Esophagus mucosa (tissue), 1 donor: ENCODE measurements around the gene GIPC1. TPM values are rescaled to one million over a fixed set of nuclear protein-coding genes. Genes with fewer than 3 reads are reported as not detected.
A peak's percentile ranks its signal among the peaks of the same experiment; 100 is the strongest.
"Not testable (repeated sequence)": the region's sequence is repeated elsewhere in the genome, so short reads cannot be mapped to it uniquely, and the experiment has no call there.

Source experiments
- ATAC-seq: fragments of 200-7000 bp; cut with Tn5 transposase; one replicate; pipeline ENCODE4 v1.9.1; 2020
- total RNA-seq: library from RNA; stranded (reverse); gene quantifications from one replicate; pipeline ENCODE4 v1.2.4, GENCODE V29; 2023
- donor health status: DM: yes; HTN: yes; CAD: no.

The GIPC1 gene
- total RNA-seq, 1 donor from 2014 or later = 254 TPM

DNA sequence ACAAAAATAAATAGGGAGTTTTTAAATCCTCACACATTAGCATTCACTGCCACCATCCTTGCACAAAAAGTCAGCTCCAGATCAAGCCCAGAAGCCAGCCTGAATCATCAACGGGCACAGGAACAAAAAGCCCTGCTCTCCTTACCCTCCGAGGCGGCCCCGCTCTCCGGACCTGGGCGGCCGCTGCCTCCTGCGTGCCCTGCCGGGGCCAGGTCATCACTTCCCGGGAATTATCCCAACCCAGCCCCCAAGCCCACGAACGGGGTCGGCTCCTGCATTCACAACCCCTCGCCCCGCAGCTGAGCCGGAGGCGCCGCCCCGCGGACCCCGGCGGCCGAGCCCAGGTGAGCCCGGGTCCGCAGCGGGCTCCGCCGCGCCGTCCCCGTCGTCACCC lies 21.5 kb upstream of the GIPC1 start:
- no peak for ATAC-seq

DNA sequence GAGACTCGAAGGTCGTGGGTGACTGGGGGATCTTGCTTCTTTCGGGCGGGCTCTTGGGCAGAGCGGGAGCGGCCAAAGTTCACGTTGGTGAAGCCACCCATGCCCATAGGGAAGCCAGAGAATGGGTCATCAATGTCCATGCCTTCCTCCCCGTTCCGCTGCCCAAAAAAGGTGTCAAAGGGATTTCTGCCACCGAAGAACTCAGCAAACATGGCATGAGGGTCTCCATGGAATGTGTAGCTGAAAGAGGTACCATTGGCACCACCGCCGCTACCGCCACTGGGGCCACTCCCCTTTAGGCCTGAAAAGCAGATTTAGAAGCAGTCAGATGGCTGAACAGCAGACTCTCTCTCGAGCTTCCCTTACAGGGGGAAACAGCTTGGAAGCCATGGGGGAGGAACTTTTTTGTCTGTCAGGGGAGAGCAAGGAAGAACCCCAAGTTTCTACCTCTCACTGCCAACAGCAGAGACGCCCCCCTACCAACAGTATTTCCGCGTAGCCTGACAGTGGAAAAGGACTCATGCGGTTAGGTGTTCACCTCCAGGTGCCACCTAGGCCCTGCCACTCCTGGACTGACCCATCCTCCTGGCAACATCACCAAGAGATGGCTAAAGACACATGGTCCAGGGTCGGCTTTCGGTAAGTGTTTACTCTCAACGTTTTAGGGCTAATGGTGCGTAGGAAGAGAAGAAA lies 21.0 kb upstream of the GIPC1 start:
- ATAC-seq = no peak

DNA sequence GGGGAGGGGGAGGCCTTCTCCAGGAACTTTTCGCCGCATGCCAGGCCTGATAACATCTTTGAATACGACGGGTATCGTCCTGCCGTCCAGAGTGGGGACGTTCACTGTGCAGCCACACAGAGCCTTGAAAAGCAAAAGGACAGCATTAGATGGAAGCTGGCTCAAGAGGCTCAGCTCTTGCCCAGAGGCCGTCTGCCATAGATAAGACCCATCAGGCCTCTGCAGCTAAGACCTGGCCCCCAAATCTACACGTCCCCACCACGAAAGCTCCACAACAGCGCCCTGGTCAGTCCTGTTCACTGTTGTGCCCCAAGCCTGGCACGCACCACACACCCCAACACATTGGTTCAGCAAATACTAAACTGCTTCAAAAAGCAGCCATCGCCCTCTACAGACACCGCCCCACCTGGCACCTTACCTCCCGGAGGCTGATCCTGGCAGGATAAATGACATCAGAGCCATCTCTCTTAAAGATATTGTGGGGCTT lies 20.2 kb upstream of the GIPC1 start:
- ATAC-seq = no peak

DNA sequence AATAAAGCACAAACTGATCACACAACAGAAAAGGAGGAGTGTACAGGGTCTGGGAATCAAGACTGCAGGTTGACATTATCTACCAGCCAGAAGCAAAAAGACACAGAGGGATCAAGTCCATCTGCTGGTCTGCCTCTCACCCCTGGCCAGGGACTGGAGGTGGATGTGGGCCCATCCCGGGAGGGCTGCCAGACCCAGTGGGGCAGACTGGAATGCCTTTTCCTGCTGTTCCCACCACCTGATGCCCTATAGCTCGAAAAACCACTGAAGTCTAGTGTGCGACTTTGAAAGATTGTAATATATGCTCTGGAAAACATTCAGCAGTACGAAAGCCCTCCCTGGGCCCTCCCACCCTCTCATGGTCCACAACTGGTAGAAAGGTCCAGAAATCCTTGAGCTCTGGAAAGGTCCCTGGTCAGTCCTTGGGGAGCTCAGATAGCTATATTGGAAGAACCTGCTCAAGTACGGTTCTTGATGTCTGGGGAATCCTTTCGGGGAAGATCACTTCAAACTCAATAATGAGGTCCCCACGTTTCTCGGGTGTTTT lies 19.6 kb upstream of the GIPC1 start:
- ATAC-seq = no peak

DNA sequence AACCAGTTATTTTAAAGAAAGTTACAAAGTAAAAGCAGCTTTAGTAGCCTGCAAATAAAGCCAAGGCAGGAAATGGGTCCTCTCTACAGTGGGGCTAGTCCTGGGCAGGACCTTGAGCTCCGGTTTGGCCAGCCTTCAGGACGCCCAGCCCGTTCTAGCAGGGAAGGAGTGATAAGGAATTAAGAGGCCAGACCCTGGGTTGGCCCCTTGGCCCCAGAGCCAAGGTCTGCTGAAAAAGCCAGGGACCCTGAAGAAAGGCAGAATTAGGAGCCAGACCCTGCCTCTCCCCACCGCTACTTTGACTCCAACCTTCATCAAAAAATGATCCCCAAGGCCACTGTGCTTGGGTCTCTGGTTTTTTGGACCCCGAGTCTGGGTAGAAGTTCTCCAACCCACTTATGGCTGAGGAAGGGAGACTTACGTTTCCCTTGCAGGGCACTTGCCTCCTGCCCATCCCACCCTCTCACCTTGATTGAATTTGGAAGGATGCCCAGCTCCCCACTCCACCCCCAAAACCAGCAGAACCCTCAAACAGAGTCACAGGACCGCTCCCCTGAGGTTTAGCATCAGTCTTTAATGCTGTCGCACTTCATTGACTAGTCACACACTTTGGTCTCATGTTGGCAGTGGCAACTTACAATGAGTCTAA lies 18.4 kb upstream of the GIPC1 start:
- ATAC-seq = no peak

DNA sequence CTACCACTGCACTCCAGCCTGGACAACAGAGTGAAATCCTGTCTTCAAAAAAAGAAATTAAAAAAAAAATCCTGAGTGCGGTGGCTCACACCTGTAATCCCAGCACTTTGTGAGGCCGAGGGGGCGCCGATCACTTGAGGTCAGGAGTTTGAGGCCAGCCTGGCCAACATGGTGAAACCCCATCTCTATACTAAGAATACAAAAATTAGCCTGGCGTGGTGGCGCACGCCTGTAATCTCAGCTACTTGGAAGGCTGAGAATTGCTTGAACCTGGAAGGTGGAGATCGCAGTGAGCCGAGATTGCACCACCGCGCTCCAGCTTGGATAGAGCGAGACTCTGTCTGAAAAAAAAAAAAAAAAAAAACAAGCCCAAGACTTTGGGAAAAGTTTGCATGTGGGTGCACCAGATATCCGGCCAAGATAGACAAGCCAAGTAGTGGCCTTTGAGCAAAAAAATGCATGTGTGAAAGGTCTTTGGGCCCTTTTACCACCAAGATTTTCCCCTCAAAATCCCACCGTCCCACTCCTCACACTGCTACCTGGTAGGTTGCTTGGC lies 16.6 kb upstream of the GIPC1 start:
- no peak for ATAC-seq

DNA sequence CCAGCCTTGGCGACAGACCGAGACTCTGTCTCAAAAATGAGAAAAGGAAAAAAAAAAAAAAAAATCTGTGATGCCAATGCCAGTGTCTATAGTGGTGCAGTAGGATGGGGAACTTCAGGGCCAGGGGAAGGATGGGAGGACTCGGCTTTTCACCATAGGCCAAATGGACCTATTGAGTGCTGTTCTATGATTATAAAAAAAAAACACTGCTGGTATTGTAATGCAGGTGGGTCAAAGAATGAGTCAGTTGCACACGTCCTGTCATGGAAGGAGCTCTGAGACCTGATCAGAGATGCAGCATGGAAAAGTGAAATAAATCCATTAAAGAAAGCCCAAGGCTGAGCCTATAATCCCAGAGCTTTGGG lies 15.3 kb upstream of the GIPC1 start:
- ATAC-seq = peak; percentile 24

DNA sequence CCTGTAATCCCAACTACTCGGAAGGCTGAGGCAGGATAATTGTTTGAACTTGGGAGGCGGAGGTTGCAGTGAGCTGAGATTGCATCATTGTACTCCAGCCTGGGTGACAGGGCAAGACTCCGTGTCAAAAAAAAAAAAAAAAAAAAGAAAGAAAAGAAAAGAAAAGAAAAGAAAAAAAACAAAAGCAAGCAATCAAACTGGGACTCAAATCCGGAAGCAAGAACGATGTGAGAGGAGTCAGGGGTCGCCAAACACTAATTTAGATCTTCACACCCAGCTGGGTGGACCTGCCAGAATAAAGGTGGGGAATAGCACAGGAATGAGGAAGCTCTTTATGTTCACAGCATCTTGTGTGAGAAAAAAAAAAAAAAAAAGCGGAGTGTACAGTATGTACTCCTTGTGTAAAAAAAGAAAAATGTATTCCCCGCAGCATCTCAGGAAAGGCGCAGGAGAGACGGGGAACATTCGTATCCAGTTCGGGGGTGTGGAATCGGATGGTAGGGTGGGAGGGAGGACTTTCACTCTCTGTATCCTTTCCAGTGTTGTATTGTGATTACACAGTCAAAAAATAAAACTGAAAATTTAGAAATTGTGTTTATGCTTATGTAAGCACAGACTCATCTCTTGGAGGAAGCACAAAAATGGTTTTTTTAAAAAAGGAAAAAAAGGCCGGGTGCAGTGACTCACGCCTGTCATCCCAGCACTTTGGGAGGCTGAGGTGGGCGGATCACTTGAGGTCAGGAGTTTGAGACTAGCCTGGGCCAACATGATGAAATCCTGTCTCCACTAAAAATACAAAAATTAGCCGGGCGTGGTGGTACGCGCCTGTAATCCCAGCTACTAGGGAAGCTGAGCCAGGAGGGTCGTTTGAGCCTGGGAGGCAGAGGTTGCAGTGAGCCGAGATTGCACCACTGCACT lies 14.6 kb upstream of the GIPC1 start:
- ATAC-seq = peak; percentile 28

DNA sequence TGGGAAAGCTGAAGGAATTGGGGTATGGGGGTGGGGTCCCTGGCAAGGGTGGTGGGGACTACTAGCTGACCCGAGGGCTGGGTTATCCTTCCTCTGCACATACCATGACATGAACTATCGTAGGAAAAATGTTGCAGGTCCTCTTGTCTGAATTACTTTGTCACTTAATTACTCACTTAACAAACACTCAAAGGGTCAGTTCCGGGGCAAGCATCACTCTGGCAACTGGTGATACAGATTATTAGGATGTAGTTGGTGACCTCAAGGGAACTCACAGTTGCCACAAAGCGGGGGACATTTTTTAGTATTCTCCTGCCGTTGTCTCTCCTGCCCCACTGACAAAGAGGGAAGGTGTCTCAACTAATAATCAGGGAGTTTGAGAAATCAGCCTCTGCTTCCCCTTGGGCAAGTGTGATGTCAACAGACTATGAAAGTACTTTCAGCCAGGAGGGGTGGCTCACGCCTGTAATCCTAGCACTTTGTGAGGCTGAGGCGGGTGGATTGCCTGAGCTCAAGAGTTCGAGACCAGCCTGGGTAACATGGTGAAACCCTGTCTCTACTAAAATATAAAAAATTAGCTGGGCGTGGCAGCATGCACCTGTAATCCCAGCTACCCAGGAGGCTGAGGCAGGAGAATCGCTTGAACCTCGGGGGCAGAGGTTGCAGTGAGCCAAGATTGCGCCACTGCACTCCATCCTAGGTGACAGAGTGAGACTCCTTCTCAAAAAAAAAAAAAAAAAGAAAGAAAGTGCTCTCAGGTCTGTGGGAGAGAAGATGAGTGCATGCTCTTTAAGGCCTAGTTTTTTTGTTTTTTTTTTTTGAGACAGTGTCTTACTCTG lies 12.0 kb upstream of the GIPC1 start:
- peak; percentile 27 for ATAC-seq

DNA sequence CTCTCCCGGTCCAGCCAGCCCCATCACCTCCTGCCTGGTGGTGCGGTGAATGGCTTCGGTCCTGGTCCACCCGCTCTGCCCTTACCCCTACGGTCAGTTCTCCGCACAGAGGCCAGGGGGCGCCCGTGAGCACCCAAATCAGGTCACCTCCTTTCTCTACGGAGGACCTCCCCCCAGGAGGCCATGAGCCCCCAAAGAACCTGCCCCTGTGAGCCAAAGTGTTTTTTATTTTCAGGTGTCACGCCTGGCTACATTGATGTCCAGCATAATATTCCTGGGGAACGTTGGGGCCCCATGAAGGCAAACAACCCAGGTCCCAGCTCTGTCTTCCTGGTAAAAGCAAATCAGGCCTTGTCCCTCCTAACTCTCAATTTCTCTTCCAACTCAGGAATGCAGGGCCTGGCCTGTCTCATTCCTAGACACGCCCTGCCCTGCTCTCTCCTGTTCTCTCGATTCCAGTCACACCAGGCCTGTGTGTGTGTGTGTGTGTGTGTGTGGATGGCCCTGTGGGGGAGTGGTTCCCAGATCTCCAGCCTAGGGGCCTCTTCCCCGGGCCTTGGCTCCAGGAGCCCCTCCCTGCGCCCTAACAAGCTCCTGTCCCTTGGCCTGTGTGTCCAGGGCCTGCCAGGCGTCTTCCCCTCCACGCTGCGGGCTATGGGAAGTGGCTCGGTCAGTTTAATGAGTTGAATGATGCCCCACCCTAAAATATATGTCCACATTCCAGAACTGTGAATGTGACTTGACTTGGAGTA lies 9.7 kb upstream of the GIPC1 start:
- ATAC-seq = peak; percentile 71

DNA sequence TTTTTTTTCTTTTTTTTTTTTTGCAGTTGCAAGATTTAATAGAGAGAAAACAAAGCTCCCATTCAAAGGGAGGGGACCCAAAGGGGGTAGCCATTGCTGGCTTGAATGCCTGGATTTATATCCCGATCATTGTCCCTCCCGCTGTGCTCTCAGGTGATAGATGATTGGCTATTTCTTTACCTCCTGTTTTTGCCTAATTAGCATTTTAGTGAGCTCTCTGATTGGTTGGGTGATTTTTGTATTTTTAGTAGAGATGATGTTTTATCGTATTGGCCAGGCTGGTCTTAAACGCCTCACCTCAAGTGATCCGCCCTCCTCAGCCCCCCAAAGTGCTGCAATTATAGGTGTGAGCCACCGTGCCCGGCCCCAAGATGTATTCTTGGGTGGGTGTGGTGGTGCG lies 8.6 kb upstream of the GIPC1 start:
- ATAC-seq = not testable (repeated sequence)

DNA sequence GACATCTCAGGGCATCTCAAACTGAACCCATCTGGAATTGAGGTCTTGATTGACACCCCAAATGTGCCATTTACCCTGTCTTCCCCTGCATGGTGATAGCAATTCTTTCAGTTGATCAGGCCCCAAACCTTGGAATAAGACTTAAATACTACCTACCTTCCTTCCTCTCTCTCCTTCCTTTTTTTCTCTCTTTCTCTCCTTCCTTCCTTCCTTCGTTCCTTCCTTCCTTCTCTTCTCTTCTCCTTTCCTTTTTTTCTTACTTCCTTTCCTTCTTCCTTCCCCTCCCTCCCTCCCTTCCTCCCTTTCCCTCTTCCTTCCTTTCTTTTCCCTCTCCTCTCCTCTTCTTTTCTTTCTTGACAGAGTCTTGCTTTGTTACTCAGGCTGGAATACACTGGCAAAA lies 7.4 kb upstream of the GIPC1 start:
- ATAC-seq = no peak

DNA sequence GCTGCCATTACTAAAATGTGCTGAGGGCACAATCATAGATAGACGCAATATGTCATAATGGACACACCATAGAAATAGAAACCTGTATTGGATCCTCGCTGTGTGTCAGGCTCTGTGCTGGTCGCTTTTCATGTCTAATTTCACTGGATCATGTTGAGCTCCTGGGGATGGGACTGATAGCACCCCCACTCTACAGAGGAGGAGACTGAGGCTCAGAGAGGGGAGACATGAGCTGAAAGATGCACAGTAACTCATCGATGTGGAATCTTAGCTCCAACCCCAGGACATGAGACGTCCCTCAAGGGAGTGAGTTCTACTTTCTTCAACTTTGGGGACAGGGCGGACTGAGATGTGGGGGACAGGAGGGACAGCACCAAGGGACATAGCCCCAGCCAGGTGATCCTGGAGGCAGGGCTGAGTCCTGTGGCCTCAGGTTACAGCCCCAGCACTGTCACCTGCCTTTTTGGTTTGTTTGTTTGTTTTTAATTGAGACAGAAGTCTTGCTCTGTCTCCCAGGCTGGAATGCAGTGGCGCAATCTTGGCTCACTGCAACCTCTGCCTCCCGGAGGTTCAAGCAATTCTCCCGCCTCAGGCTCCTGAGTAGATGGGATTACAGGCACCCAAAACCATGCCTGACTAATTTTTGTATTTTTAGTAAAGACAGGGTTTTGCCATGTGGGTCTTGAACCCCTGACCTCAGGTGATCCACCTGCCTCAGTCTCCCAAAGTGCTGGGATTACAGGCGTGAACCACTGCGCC lies 6.6 kb upstream of the GIPC1 start:
- ATAC-seq = no peak

DNA sequence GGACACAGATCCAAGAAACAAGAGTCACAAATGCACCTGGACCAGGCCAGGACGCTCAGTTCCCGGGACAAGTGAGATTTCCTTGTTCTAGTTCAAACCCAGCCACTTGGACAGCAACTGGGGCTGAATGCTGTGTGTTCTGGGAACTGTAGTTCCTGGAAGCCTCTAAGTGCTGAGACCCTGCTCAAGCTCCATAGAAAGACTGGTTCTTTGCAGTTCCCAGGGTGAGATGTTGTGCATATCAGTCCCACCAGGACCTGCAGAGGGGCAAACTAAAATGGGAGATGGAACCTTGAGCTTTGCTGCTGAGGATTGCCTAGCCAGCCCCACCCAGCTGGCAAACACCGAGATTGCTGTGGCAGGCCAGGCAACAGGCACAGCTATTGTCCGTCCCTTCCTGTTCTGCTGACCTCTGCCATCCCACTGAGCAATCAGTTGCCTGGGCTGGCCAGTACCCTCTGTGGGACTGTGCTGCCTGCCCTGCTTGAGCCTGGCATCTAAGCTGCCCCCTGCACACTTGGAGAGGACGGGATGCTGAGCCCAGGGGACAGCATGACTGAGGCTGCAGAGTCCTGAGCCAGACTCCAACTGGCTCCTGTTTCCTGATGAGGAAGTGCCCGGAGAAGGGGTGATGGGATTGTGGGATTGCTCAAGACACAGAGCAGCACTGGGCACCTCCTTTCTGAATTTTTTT lies 1.4 kb upstream of the GIPC1 start:
- ATAC-seq = peak; percentile 0

DNA sequence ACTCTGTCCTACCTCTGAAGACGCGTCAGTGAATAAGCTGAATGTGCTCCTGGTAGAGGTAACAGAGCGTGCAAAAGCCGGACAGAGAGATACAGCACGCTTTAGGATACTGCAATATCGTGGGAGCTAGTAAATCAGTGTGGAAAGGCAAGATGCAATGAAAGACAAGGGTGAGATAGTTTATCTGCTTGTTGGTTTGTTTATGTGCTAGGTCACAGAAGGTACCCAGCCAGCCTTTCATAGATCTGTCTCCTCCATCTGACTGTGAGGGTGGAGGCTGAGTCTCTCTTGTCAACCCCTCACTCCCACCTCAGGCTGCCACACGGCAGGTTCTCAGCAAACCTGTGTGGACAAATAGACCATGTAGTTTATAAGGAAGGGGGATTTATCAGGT lies 904 bp upstream of the GIPC1 start:
- ATAC-seq = peak; percentile 1

DNA sequence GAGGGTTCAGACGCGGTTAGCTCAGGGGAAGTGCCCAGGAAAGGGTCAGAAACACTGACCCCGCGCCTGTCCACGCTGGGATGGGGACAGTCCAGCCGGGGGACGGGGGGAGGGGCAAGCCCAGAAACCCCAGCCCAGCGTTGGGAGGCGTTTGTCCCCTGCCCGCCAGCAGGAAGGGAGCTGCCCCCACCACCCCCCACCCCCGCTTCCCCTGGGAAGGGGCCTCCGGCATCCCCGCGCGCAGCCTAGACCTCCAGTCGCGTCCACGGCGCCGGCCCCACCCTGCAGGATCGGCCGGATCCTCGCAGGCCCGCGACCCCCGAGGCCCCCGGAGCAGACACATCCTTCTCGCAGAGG lies 277 bp downstream of the GIPC1 start:
- peak; percentile 4 for ATAC-seq

DNA sequence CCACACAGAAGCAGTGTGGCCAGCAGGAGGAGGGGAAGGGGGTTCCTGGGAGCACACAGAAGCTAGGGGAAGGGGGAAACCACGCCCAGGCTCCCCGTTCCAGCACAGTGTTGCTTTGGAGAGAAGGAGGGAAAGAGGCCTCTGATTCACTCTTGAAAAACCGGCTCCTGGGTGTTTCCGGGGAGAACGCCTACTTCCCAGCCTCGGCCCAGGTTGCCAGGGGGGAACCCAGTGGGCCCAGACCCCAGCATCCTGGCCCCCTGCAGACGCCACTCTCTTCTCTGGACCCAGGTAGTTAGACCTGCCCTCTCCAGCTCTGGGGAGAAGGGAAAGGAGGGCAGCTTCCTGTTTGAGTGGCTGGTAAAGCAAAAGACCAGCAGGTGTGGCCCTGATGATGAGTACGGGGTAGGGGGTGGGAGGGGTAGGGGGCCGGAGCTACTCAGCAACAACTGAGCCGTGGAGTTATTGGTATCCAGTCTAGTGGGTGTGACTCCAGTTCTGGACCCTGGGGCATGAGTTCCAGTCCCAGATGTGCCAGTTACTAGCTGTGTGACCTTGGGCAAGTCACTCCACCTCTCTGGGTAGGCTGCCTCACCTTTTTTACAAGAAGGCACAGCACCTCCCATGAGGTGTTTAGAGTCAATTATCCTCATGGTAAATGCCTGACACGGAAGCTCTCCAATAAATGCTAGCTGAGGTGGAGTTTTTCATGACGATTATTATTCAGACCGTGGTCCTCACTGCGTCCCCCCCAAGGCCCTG lies 836 bp downstream of the GIPC1 start:
- peak; percentile 58 for ATAC-seq

DNA sequence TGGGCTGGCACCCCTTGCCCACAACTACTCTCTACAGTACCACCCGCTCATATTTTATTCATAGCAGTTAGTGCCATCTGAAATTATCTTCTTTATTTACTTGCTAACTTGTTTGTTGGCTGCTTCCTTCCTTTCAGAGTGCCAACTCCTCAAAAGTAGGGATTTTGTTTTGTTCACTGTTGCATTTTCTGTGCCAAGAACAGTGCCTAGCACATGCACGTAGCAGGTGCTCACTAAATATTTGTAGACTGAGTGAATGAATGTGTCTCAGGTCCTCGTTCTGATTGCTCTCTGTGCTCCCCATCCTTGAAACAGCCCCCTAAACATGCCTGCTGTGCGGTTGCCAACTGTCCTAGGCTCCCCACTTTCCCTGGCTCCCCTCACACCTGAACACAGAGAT lies 1.5 kb downstream of the GIPC1 start:
- no peak for ATAC-seq

DNA sequence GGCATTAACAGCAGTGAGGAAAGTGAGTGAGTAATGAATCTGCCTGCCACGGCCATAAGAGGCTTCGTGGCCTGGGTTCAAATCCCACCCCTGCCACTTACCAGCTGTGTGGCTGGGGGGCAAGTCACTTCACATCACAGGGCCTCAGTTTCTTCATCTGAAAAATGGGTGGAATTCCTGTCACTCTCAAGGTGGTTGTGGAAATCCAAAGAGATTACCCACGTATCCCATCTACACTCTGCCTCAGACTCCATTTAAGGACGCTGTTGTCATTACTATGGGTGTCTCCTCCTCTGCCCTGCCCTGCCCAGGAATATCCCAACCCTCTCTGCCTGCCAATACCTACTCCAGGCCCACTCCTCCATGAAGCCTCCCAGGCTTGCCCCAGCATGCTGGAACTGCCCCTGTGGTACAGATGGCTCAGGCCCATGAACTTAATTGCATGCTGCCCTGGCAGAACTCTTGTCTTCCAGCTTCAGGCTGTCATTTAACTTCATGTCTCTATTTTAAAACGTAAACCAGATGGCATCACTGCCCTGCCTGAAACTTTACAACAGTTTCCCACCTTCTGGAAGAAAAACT lies 3.1 kb downstream of the GIPC1 start:
- no peak for ATAC-seq
